ENCODE results near the gene MARCO.

GRCh38 chr2:118979152-118979861 lies 37.3 kb downstream of the MARCO start:
- TF ChIP-seq CTCF (IDR thresholded peaks at IDR 0.05; ENCODE audit: low read depth, low read length) (no peak), EZH2phosphoT487 (IDR thresholded peaks at IDR 0.05; ENCODE audit: low read depth) (no peak)

All from OCI-LY3 (cell line).